GM21526 (cell line): ENCODE results near the gene ETHE1.
A peak's percentile ranks its signal among the peaks of the same experiment; 100 is the strongest.
"Not testable (repeated sequence)": the region's sequence is repeated elsewhere in the genome, so short reads cannot be mapped to it uniquely, and the experiment has no call there.

Source experiments
- ATAC-seq: cut with Tn5 transposase; IDR thresholded peaks from one replicate; pipeline ENCODE4 v1.9.1; 2021; ENCODE audit warnings: moderate library complexity; ENCODE audit not compliant: unreplicated experiment, low FRiP score

ETHE1 gene

DNA sequence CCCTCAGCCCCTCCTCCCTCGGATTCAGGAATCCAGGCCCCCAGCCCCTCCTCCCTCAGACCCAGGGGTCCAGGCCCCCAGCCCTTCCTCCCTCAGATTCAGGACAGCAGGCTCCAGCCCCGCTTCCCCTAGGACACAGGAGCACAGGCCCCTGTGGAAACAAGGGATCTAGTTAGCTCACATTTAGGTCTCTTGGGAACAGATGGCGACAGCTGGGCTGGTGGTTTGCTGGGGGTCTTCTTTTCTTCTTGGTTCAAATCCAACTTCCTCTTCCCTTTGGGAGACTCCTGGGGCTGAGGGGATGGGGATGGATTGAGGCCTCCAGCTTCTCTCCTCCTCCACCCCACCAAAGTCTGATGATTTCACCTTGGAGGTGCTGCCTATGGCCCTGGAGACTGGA lies 25.6 kb upstream of the ETHE1 start:
- no peak for ATAC-seq

GRCh38 chr19:43552198-43552450 lies 25.1 kb upstream of the ETHE1 start:
- no peak for ATAC-seq

- no peak for ATAC-seq
These were observed 24.6 kb upstream of the ETHE1 start for GRCh38 chr19:43551399-43552197.

DNA sequence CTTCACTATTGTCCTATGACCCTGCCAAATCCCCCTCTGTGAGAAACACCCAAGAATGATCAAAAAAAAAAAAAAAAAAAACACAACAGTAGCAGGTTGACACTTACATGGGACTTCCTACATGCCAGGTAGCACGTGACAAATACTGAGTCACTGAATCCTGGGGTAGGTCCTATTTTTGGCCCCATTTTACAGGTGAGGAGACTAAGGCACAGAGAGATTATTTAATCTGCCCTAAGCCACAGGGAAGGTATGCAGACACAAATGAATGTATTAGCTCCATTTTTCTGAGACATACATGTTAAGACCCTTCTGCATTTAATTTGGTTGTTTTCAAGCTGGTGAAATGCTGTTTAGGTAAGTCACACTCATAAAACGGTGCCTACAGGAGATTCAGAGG lies 21.7 kb upstream of the ETHE1 start:
- no peak for ATAC-seq

DNA sequence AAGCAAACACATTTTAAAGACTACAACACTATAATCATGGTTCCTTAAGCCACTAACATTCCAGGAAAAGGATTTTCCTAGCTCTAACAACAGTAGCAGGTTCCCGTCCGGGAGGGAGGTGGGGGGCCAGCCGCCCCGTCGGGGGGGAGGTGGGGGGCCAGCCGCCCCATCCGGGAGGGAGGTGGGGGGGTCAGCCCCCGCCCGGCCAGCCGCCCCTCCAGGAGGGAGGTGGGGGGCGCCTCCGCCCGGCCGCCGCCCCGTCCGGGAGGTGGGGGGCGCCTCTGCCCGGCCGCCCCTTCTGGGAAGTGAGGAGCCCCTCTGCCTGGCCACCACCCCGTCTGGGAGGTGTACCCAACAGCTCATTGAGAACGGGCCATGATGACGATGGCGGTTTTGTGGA lies 20.9 kb upstream of the ETHE1 start:
- not testable (repeated sequence) for ATAC-seq

DNA sequence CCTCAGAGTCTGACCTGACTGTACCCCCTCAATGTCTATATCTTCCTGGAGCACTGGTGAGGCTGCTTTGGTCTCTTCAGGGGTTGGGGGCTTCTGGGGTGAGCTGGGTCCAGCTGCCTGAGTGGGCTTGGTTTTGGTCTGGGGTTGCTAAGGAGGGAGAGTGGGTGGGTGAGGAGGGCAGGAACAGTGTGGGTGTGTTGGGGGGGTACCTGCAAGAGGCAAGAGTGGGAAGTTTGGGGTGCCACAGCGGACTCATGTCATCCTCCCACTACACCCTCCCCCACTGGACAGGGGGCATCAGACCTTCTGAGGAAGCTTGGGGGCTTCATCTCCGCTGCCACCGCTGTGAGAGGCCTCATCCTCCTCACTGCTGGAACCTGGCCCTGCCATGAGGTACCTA lies 19.6 kb upstream of the ETHE1 start:
- ATAC-seq = no peak

DNA sequence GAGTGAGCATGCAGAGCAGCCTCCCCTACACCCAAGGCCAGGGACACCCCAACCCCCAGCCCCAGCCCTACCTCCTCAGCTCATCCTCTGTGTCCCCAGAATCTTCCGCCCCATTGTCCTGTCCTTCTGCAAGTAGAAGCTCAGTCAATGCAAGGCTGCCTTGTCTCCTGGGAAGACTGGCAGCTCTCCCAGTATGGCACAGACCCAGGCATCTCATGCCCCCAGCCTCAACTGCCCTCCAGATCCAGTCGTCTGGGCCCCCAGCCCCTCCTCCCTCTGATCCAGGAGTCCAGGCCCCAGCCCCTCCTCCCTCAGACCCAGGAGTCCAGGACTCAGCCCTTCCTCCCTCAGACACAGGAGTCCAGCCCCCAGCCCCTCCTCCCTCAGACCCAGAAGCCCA lies 19.0 kb upstream of the ETHE1 start:
- ATAC-seq = no peak

- ATAC-seq = no peak
These were observed 18.3 kb upstream of the ETHE1 start for GRCh38 chr19:43545276-43545675.

- ATAC-seq = no peak
These were observed 17.1 kb upstream of the ETHE1 start for GRCh38 chr19:43544077-43544476.

DNA sequence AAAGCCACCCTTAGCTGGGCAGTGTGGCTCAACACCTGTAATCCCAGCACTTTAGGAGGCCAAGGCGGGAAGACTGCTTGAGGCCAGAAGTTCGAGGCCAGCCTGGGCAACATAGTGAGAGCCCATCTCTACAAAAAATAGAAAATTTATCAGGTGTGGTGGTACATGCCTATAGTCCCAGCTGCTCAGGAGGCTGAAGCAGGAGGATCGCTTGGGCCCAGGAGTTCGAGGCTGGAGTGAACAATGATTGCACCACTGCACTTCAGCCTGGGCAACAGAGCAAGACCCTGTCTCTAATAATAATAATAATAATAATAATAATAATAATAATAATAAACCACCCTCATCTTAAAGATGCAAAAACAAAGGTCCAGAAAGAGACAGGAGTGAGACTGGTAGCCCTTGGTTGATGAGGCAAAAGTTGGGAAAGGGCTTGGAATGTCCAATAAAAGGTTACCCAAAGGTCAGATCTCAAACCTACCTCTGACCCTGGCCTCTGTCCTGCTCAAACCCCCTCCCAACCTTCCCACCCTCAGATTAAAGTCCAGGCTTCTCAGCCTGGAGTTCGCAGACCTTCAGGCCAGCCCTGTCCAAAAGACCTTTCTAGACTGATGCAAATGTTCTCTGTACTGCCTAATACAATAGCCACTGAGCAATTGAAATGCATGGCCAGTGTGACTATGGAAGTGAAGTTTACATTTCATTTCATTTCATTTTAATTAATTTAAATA lies 15.1 kb upstream of the ETHE1 start:
- no peak for ATAC-seq

- ATAC-seq = no peak
These were observed 13.4 kb upstream of the ETHE1 start for GRCh38 chr19:43540381-43540780.

GRCh38 chr19:43538922-43539321 lies 11.9 kb upstream of the ETHE1 start:
- no peak for ATAC-seq

- no peak for ATAC-seq
These were observed 8.1 kb upstream of the ETHE1 start for GRCh38 chr19:43534816-43535761.

DNA sequence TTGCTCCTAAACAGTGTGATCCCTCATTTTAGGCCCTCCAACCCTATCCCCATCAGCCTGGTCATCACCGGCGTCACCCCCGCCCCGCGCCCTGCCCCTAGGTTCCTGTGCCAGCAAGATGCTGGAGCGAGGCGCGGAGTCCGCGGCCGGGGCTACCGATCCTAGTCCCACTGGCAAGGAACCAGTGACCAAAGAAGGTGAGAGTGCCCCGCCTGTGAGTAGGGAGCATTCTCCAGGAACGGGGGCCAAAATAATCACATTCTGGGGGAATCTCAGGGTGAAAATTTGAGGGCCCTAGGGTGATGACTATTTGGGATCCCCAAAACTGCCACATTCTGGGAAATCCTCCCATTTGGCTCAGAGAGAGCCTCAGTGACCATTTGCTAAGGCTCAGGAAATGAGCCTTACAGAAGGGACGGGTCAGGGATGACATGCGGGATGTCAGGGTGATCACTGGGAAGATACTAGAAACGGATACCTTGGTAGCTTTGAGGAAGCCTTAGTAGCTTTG lies 7.4 kb upstream of the ETHE1 start:
- ATAC-seq = no peak

GRCh38 chr19:43533546-43534304 lies 6.7 kb upstream of the ETHE1 start:
- peak; percentile 46 for ATAC-seq

- peak; percentile 55 for ATAC-seq
These were observed 6.1 kb upstream of the ETHE1 start, which contains the start of gene ZNF575 for GRCh38 chr19:43532962-43533545. TSS of gene ZNF575 (plus strand) at chr19:43533188. CDS start at chr19:43534423, 1,235 bp downstream.

GRCh38 chr19:43532571-43532961 lies 5.6 kb upstream of the ETHE1 start:
- ATAC-seq = no peak

GRCh38 chr19:43527860-43528622 lies 1.0 kb upstream of the ETHE1 start:
- no peak for ATAC-seq
